OCI-M2 (cell line): ENCODE measurements around the gene CCDC32.
A peak's percentile ranks its signal among the peaks of the same experiment; 100 is the strongest.

Experiments used
- DNase-seq: peaks from one replicate; lab custom pipeline; 2025; ENCODE audit not compliant: unreplicated experiment; lab: John Stamatoyannopoulos, UW

Gene CCDC32

DNA sequence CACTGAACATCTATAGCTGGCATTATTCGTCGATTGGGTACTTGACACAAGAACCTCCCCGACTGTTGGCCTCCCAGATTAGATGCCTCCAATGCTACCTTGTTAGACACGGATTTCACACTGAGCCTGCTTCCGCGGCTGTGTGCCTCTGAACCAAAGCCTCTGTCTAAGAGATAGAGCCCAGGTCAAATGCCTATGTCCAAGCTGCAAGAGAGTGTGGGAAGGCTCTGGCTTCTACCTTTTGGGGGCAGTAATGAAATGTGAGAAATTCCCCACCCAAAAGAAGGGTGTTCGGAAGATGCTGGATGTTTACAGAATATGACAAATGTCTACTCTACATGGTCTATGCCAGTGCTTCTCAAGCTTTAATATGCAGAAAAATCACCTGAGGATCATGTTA lies 2.3 kb upstream of the CCDC32 start:
- DNase-seq: peak; percentile 10

- DNase-seq: no peak
These were observed 744 bp upstream of the CCDC32 start for GRCh38 chr15:40565333-40566238.

DNA sequence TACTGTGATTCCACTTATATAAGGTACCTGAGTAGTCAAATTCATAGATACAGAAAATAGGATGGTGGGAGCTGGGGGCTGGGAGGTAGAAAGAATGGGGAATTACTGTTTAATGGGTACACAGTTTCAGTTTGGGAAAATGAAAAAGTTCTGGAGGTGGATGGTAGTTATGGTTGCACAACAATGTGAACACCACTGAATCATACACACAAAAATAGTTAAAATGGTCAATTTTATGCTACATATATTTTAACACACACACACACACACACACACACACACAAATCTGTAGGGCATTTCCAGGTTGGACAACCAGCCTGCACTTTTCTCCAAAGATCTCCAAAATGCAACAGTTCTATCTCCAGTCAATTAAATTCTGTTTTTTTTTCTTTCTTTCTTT lies 1.4 kb downstream of the CCDC32 start:
- DNase-seq: no peak

GRCh38 chr15:40562691-40563090 lies 2.2 kb downstream of the CCDC32 start:
- DNase-seq: no peak

- DNase-seq: peak; percentile 65
These were observed 5.7 kb downstream of the CCDC32 start for GRCh38 chr15:40558952-40559742.

GRCh38 chr15:40555876-40556275 lies 9.0 kb downstream of the CCDC32 start:
- no peak for DNase-seq

GRCh38 chr15:40554161-40554525 lies 10.7 kb downstream of the CCDC32 start:
- DNase-seq: no peak

GRCh38 chr15:40550341-40551037 lies 14.4 kb downstream of the CCDC32 start:
- no peak for DNase-seq

DNA sequence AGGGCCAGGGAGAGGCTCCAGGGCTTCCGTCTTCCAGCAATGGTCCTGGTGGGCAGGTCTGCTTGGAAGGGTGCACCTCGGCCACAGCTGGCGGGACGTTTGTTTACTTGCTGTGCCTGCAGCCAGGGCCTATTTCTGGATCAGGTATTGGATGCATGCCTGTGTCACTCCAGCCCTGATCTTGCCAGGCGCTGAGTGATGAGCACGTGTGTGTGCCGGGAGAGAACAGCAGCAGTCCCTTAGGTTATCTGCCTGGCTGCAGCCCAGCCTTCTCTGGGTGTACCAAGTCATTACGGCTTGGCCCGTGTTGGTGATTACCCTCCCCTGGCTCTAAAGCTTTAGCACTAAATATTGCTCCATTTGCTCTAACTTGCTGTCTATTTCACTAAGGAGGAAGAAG lies 14.9 kb downstream of the CCDC32 start:
- DNase-seq: no peak

DNA sequence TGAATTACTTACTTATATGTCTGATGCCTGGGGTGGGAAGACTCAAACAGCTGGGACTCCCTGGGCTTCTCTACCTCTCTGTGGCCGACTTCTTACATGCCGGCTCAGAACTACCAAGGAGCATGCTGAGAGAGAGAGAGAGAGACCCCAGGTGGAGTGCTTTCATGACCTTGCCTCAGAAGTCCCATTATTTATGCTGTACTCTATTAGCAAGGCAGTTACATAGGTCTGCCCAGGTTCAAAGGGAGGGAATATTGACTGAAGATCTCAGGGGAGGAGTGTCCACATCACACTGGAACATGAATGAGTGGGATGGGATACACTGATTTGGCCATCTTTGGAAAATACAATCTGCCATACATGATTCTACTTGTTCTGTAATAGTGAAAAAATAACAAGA lies 16.2 kb downstream of the CCDC32 start:
- no peak for DNase-seq

DNA sequence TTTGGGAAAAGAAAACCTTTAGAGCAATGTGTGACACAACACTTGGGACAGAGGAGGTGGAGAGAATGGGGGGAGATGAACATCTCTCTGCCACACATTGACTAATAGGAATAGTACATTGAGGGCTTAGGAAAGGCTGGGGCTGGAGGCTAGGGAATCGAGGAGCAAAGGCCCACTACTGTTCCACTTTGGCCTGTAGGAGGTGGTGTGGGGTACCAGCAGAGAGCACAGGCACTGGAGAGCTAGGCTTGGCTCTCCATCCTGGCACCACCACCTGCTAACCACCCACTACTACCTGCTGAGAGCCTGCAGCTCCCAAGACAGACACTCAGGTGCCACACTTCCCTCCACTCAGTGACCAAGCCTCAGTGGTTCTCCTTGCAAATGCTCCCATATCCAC lies 19.4 kb downstream of the CCDC32 start:
- no peak for DNase-seq

- no peak for DNase-seq
These were observed 21.1 kb downstream of the CCDC32 start for GRCh38 chr15:40543631-40544294.

DNA sequence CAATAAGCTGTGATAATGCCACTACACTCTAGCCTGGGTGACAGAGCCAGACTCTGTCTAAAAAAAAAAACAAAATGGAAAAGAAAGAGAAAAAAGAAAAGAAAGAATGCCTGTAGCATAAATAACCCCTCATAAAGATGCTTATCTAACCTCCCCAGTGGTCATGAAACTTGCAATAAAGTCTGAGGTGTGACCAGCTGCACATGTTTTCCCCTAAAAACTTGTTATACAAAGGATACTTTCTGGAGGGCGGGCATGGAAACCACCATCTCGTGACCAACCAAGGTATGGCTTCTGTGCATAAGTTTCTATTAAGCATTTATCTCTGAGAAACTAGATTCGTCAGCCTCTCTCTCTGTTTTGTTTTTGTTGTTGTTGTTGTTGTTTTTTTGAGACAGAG lies 21.8 kb downstream of the CCDC32 start:
- no peak for DNase-seq

- DNase-seq: no peak
These were observed 25.9 kb downstream of the CCDC32 start for GRCh38 chr15:40538976-40539375.

DNA sequence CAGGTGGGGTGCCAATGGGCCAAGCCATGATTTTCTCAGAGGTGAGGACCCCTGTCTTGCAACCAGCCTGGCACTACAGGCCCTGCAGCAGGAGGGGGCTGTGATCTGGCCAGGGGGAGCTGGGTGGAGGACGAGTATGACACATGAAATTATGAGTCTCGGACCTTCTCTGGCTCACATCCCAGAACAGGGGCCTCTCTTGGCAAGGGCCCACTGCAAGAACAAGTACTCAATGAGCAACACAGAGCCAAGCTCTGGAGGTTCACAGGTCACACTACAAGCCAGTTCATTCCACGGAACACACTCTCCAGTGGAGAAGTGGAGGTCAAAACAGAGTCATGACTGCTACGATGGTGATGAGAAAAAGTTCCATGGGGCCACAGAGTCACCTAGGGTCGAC lies 28.3 kb downstream of the CCDC32 start:
- no peak for DNase-seq

DNA sequence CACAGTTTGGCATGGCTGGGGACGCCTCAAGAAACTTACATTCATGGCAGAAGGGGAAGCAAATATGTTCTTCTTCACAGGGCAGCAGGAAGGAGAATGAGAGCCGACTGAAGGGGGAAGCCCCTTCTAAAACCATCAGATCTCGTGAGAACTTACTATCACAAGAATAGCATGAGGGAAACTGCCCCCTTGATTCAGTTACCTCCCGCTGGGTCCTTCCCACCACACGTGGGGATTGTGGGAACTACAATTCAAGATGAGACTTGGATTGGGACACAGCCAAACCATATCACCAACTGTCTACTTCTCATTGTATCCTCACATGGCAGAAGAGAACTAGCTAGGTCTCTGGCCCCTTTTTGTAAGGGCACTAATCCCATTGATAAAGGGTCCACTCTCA lies 30.5 kb downstream of the CCDC32 start:
- DNase-seq: no peak

- DNase-seq: no peak
These were observed 31.0 kb downstream of the CCDC32 start for GRCh38 chr15:40533763-40534364.

DNA sequence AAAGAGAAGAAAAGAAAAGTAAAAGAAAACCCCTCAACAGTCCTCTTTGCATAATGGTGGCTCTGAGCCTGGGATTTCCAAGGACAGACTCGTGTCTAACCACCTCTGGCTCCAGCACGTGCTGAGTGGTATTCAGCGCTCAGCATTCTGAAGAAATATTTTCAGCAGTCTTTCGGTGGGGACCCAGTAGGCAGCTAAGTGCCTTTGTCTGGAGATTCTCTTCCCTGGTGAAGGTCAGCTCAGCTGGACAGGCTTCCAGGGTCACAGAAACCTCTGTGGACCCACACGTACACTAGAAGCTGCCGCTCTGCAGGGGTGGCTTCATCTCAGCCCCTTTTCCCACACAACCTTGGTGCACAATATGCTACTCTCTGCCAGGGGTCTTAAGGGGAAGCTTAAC lies 36.0 kb downstream of the CCDC32 start:
- DNase-seq: no peak

DNA sequence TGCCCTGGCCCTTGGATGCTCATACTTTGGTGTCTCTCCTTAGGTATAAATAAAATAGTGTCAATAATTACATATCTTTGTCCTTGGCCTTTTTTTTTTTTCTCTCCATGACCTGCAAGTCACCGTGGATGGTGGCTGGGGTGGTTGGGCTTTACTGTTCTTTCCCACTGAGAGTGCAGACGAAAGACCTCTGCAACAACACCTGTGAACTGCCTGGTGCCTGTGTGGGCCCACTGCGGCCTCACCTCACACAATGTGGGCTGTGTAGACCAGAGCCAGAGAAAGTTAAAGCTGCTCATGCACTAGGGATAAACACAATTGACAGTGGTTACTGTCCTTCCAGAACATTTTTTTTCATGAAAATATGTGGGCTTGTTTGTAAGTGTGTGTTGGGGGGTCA lies 39.0 kb downstream of the CCDC32 start:
- no peak for DNase-seq

GRCh38 chr15:40523611-40524010 lies 41.2 kb downstream of the CCDC32 start:
- no peak for DNase-seq

DNA sequence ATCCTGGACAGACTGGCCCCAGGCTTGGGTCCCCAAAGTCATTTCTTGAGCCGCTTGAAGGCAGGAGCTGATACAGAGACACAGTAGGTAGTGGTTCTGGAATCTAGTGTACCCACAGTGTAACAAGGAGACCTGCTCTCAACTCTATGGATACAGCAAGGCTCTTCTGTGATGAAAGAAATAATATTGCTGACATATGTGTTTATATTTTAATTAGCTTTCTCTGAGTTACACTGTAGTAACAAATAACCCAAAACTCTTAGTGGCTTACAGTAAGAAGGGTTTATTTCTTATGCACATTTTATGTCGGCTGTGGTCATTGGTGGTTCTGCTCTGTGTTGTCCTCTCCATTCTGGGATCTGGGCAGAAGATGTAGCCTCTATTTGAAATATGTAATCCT lies 48.5 kb downstream of the CCDC32 start:
- no peak for DNase-seq
